Stomach (tissue), 4 donors: ENCODE data around the gene ENDOG.

Experiments used
- CTCF ChIP-seq, 7 experiments: fragments of 450-650 bp in 4 of 7; fragments of 200-600 bp in 3 of 7; sonication (generic) in 3 of 7; IDR thresholded peaks; one replicate each; pipeline ENCODE4 v1.5.1; 2016 to 2019; ENCODE audit warnings: antibody characterized with exemption in 7 of 7, control low read depth in 2 of 7, mild to moderate bottlenecking in 1 of 7
- EP300 ChIP-seq: sonication (generic); formaldehyde crosslinking; IDR thresholded peaks from one replicate; pipeline ENCODE4 v1.6.1; 2017; ENCODE audit warnings: antibody characterized with exemption
- POLR2AphosphoS5 ChIP-seq, 3 donors: sonication (generic); formaldehyde crosslinking; IDR thresholded peaks; one replicate each; pipeline ENCODE4 v1.6.1; 2016; ENCODE audit warnings: antibody characterized with exemption in 3 of 3

- no peak for TF ChIP-seq CTCF (IDR thresholded peaks at IDR 0.05)
- no peak for TF ChIP-seq EP300
- no peak for TF ChIP-seq POLR2AphosphoS5 (IDR thresholded peaks at IDR 0.05)
Measured at GRCh38 chr9:128792134-128792533, 26.2 kb upstream of the ENDOG start.
